Psoas muscle (tissue), 8 donors: ENCODE measurements around the gene LSM14A. TPM values are rescaled to one million over a fixed set of nuclear protein-coding genes. Genes with fewer than 3 reads are reported as not detected.

Source experiments
- ATAC-seq, 4 donors: fragments of 200-7000 bp; cut with Tn5 transposase; one replicate each; pipeline ENCODE4 v1.9.1; 2020; ENCODE audit warnings: moderate library complexity in 3 of 4, mild to moderate bottlenecking in 2 of 4
- DNase-seq, 2 donors: peaks; one replicate each; pipeline ENCODE4 v3.0.0-alpha.2; 2020
- H3K27ac ChIP-seq: fragments of 200-600 bp; one replicate; pipeline ENCODE4 v1.8.0; 2022
- H3K27me3 ChIP-seq, 3 donors: fragments of 200-600 bp in 1 of 3; one replicate each; pipeline versions ENCODE4 v1.6.1 to v1.8.0; 2013 to 2022; ENCODE audit warnings: low read length in 2 of 3, mild to moderate bottlenecking in 2 of 3, moderate library complexity in 1 of 3; ENCODE audit not compliant: insufficient read depth in 3 of 3
- H3K36me3 ChIP-seq, 2 donors: fragments of 200-600 bp in 1 of 2; one replicate each; pipeline versions ENCODE4 v1.6.1 to v1.8.0; 2013 to 2022; ENCODE audit warnings: low read depth in 1 of 2, mild to moderate bottlenecking in 1 of 2, moderate library complexity in 1 of 2; ENCODE audit not compliant: insufficient read depth in 1 of 2
- H3K4me1 ChIP-seq: fragments of 200-600 bp; one replicate; pipeline ENCODE4 v1.8.0; 2022
- H3K4me3 ChIP-seq: fragments of 200-600 bp; one replicate; pipeline ENCODE4 v1.8.0; 2022; ENCODE audit warnings: mild to moderate bottlenecking
- H3K9me3 ChIP-seq: fragments of 200-600 bp; one replicate; pipeline ENCODE4 v1.8.0; 2022
- CTCF ChIP-seq: fragments of 200-600 bp; IDR thresholded peaks from one replicate; pipeline ENCODE4 v1.8.0; 2022; ENCODE audit warnings: antibody characterized with exemption
- WGBS, 3 donors: extraction: QIAGEN DNeasy Blood & Tissue Kit; methylation state at CpG; one replicate each; pipeline versions ENCODE4 v1.1.6 to v1.1.7; 2013; 5-methylcytosine and 5-hydroxymethylcytosine counted together
- intact Hi-C, 2 donors: fragments of 100-400 bp; cut with DNase I; formaldehyde crosslinking; loops; one replicate each; pipeline versions ENCODE4 v1.11.0 to v1.14.2; 2022
- polyA plus RNA-seq, 3 donors: library from polyadenylated mRNA; stranded (reverse); fragments of 200-250 nt; gene quantifications; one replicate each; pipeline ENCODE4 v1.2.3, GENCODE V29; 2013
- total RNA-seq, 4 donors: library from RNA; stranded (reverse); fragmentation: NEBNext Ultra II Directional in 2 of 4; extraction: Animal tissue kit (Norgen Biotek cat#: 25700) in 2 of 4; gene quantifications; one replicate each; pipeline versions ENCODE4 v1.2.1 to v1.2.4, GENCODE V29; 2021 to 2023
- donor health status: healthy with polysubstance abuse.
- donor health status: DM: no; HTN: no; CAD: no; lungs with moderate emphysema.
- donor health status: Bipolar disorder and iron deficiency.
- donor health status: healthy.
- donor health status: DM: yes; HTN: yes; CAD: no.
- donor health status: DM: no; HTN: no; CAD: no.
- donor health status: DM: no; HTN: no; CAD: no.
- donor health status: DM: yes; HTN: yes; CAD: no.

Gene LSM14A
- total and polyA plus RNA-seq, 7 donors = 65.0 to 155 (median 87.5) TPM

- intact Hi-C loops = loop anchor here (5.0 to 10.0 kb wide), 4 partner anchors 103 to 721 kb away; no protein-coding TSS in a partner anchor
- no peak overlapping the region for H3K27ac ChIP-seq
- no peaks in the 10 kb centered on the region for H3K36me3 ChIP-seq
- TF ChIP-seq CTCF = peak; percentile 76
- H3K4me3 ChIP-seq = no peak overlapping the region
- no peak for DNase-seq
- ATAC-seq = peak in 3 of 4 donors; percentile 46 to 63 (median 58)
- no peaks in the 10 kb centered on the region for H3K27me3 ChIP-seq
- no peaks in the 10 kb centered on the region for H3K9me3 ChIP-seq
- WGBS, 3 donors = 10 to 14% (median 13%) methylated on average over 7 of the region's 7 CpGs
- H3K4me1 ChIP-seq = no peaks in the 10 kb centered on the region
Measured at GRCh38 chr19:34145741-34146202, 26.5 kb upstream of the LSM14A start.

GRCh38 chr19:34148658-34149185, 23.6 kb upstream of the LSM14A start:
- no peak for TF ChIP-seq CTCF
- ATAC-seq (no peak), DNase-seq (no peak)
- no peaks in the 10 kb centered on the region for H3K36me3 ChIP-seq
- no peaks in the 10 kb centered on the region for H3K4me1 ChIP-seq
- H3K4me3 ChIP-seq = no peak overlapping the region
- WGBS, 3 donors = 72 to 81% (median 79%) methylated on average over 9 of the region's 9 CpGs
- no peaks in the 10 kb centered on the region for H3K9me3 ChIP-seq
- H3K27ac ChIP-seq = no peak overlapping the region
- H3K27me3 ChIP-seq = no peaks in the 10 kb centered on the region
- intact Hi-C loops = loop anchor here (5.0 to 10.0 kb wide), 4 partner anchors 106 to 724 kb away; no protein-coding TSS in a partner anchor

GRCh38 chr19:34149873-34150272, 22.4 kb upstream of the LSM14A start:
- TF ChIP-seq CTCF = no peak
- intact Hi-C loops = loop anchor here (5.0 to 10.0 kb wide), 4 partner anchors 108 to 725 kb away; no protein-coding TSS in a partner anchor
- Histone ChIP-seq H3K4me1 (no peaks in the 10 kb centered on the region), H3K9me3 (no peaks in the 10 kb centered on the region), H3K27me3 (no peaks in the 10 kb centered on the region), H3K36me3 (no peaks in the 10 kb centered on the region), H3K27ac (no peak overlapping the region), H3K4me3 (no peak overlapping the region)
- no peak for DNase-seq
- ATAC-seq = no peak
- WGBS, 3 donors = 69 to 82% (median 82%) methylated on average over 5 of the region's 5 CpGs

GRCh38 chr19:34150558-34150957, 21.7 kb upstream of the LSM14A start:
- no peak for ATAC-seq
- 73 to 76% (median 74%) methylated on average over 4 of the region's 4 CpGs for WGBS, 3 donors
- H3K4me3 ChIP-seq = no peak overlapping the region
- TF ChIP-seq CTCF = no peak
- H3K36me3 ChIP-seq = no peaks in the 10 kb centered on the region
- H3K27ac ChIP-seq = no peak overlapping the region
- no peaks in the 10 kb centered on the region for H3K27me3 ChIP-seq
- no peaks in the 10 kb centered on the region for H3K9me3 ChIP-seq
- DNase-seq = no peak
- intact Hi-C loops = no loop called here
- no peaks in the 10 kb centered on the region for H3K4me1 ChIP-seq

GRCh38 chr19:34151439-34151838, 20.9 kb upstream of the LSM14A start:
- DNase-seq = no peak
- Histone ChIP-seq H3K27me3 (no peaks in the 10 kb centered on the region), H3K27ac (no peak overlapping the region), H3K4me3 (no peak overlapping the region), H3K9me3 (no peaks in the 10 kb centered on the region), H3K4me1 (no peaks in the 10 kb centered on the region), H3K36me3 (no peaks in the 10 kb centered on the region)
- no peak for TF ChIP-seq CTCF
- ATAC-seq = no peak
- WGBS, 3 donors = 81 to 86% (median 84%) methylated on average over 5 of the region's 5 CpGs
- intact Hi-C loops = no loop called here
